HG02763 (cell line): ENCODE data around the gene ZNF746.

Experiments
- ATAC-seq: cut with Tn5 transposase; IDR thresholded peaks from one replicate; pipeline ENCODE4 v1.9.1; 2021; ENCODE audit warnings: mild to moderate bottlenecking, moderate library complexity; ENCODE audit not compliant: unreplicated experiment

The ZNF746 gene

GRCh38 chr7:149490083-149490760 lies 7.4 kb downstream of the ZNF746 start:
- ATAC-seq = no peak

DNA sequence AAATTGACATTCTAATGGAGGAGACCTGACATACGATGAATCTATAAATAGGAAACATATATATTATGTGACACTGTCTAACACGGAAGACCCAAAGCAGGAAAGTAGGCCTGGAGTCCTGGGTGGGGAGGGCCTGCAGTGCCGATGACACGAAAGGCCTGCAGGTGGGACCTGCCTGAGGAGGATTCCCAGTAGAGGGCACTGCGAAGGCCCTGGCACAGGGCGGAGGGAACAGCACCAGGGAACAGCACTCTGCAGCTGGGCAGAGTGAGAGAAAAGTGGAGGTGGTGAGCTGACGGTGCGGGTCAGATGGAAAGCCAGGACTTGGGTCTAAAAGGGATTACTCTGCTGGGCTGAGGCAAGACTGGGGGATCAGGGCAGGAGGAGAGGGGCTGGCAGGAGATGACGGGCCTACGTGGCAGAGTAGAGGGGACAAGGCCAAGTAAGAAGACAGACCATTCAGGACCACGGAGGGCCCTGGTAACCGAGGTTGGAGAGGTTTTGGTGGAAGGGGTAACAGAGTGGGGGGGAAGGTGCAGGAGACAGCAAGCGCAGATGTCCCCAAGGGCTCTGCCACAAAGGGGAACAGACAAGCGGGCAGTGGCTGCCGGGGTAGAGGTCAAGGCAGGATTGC lies 8.1 kb downstream of the ZNF746 start:
- ATAC-seq = no peak

GRCh38 chr7:149479568-149479967 lies 18.0 kb downstream of the ZNF746 start:
- no peak for ATAC-seq

DNA sequence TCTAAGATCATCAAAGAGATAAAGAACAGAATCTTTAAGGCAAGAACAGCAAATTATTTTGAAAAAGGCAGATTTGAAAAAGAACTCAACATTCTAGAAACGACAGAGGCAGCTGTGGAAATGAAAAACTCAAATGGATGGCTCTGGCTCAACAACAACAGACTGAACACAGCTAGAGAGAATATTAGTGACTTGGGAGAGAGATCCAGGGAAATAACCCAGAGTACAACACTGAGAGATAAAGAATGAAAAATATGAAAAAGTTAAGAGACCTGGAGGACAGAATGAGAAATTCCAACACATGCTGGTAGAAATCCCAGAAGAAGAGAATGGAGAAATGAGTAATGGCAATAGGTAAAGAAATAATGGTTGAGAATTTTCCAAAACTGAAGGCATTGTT lies 18.9 kb downstream of the ZNF746 start:
- ATAC-seq = no peak

DNA sequence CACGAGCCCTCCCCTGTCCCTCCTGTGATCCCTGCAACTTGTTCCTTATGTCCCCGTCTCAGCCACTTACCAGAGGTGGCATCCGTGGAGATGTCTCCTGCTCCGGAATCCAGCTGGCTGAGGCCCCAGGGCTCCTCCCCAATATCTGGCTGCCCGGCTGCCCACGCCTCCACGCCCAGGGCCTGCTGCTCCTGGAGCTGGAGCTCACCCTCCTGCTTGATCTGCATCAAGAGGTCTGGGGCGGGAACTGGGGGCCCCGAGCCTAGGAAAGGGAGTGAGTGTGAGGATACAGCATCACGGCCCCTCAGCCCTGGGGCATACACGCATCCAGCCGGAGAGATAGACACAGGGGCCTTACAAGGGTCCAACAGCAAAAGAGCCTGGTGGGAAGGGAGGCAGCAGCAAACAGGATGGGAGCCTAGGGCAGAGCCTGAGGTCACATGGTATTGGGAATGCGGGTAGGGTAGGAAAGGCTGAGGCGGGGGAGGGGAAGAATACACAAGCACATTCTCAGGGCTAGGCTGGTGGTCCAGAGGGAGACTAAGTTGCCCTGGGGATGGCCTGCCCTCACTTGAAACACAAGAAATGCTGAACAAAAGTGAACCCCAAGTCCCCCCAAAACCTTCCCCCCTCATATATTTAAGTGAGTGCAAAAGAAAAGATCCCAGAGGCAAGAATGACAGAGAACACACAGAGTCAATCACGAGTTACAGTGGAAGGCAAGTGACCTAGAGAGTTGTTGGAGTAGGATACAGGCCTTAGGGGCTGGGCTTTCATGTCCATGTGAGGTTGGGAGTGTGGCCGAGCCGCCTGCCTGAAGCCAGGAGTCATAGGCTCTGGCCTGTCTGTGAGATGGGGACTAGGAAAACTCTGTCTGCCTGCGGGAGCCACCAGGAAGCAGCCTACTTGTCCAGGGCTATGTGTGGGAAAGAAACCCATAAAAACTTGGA lies 19.8 kb downstream of the ZNF746 start:
- ATAC-seq = no peak

- no peak for ATAC-seq
These were observed 20.8 kb downstream of the ZNF746 start for GRCh38 chr7:149476791-149477190.

DNA sequence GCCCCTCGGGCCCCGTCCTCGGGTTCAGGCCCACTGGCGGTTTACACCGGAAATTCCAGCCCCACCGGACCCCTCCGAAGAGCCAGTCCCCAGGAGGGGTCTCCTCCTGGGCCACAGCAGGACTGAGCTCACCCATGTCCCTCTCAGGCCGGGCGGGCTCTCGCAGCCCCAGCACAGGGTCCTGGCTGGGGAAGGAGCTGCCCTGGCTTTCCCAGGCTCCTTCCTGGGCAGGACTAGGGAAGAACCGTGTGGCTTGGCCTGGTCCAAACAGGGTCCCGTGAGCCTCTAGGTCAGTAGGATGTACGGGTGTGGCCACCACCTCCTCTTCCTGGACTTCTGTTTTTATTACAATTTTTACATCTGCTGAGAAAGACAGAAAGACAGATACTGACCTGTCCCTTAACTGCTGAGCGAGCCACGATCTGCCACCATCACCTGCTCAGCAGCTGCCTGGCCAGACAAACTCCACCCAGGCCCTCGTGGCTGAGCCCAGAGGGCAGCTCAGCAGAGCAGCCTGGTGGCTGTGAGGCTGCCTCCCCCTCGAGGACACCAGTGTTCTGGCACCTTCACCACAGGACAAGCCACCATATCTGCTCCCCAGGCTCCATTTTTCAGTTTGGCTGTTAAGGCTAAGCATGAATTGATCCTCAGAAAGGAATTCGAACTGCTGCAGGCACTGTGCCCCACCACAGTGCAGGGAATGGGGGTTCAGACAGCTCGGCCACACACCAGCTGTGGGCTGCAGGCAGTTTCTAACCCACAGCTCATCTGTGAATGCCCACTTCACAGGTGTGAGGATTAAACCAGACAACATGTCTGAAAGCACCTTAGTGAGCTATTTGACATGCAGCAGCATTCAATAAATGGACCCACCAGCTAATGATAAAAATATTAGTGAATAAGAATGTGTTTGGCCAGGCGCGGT lies 22.2 kb downstream of the ZNF746 start:
- no peak for ATAC-seq

DNA sequence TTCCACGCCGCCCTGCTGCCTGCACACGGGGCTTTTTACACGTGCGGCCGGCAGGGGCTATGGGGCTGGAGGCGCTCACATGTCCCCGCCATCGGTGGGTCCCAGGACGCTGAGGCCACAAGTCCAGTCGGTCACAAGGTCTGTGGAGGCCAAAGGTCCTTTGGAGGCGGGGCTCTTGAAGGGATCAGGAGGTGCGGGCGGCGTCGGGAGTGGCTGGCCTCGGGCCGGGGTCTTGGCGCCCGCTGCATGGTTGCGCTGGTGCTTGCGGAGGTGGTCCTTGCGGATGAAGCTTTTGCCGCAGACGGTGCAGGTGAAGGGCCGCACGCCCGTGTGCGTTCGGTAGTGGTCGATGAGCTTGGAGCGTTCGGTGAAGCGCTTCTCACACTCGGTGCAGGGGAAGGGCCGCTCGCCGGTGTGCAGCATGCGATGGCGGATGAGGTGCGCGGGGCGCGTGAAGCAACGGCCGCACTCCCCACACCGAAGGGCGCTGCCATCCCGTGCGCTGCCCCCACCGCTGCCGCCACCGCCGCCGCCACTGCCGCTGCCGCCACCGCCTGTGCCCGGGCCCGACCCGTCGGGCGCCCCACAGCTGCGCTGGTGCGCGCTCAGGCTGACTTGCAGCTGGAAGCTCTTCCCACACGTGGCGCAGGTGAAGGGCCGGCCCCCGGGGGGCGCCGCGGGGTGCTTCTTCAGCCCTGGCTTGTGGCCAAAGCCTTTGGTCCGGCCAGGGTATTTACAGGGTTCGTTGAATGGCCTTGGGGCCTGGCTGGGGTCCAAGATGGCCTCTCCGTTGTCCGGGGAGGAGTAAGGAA lies 23.1 kb downstream of the ZNF746 start:
- no peak for ATAC-seq

- ATAC-seq = no peak
These were observed 24.4 kb downstream of the ZNF746 start for GRCh38 chr7:149473251-149473650.

GRCh38 chr7:149471289-149471953 lies 26.2 kb downstream of the ZNF746 start:
- no peak for ATAC-seq

DNA sequence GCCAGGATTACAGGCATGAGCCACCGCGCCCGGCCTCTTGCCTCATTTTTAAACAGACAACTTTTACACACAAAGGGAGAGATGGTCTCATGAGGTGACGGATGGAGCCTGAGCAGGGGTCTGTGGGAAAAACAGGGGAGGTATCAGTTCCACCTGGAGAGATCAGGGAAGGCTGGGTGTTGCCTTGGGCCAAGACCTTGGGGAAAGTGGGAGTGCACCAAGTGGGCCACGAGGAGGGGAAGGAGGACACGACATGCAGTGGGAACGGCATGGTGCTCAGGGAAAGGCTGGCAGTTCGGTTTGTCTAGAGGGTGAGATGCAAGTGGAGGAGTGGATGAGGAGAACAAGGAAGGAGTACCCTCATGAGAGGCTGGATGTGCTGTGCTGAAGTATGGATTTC lies 27.8 kb downstream of the ZNF746 start:
- ATAC-seq = no peak

- no peak for ATAC-seq
These were observed 29.4 kb downstream of the ZNF746 start for GRCh38 chr7:149468208-149468607.

DNA sequence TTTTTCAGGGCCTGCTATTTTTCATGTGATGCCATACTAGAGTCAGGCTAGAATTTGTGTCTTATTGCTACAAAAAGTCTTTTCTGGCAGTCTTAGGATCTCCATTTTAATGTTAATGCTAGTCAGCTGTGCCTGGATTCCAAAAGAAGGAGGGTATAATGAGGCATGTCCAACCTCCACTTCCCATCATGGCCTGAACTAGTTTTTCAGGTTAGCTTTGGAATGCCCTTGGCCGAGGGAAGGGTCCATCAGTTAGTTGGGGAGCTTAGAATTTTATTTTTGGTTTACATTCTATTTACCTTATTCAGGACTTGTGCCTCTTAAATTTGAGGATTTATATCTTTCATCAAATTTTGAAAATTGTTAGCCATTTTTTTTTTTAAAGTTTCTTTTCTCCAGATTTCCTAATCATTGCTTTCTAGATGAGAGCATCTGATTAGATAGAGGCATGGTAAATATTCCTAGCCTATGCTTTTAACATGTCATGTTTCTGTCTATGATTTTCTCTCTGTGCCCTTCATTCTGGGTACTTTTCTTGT lies 30.2 kb downstream of the ZNF746 start:
- no peak for ATAC-seq

- ATAC-seq = no peak
These were observed 31.2 kb downstream of the ZNF746 start for GRCh38 chr7:149466364-149466763.

DNA sequence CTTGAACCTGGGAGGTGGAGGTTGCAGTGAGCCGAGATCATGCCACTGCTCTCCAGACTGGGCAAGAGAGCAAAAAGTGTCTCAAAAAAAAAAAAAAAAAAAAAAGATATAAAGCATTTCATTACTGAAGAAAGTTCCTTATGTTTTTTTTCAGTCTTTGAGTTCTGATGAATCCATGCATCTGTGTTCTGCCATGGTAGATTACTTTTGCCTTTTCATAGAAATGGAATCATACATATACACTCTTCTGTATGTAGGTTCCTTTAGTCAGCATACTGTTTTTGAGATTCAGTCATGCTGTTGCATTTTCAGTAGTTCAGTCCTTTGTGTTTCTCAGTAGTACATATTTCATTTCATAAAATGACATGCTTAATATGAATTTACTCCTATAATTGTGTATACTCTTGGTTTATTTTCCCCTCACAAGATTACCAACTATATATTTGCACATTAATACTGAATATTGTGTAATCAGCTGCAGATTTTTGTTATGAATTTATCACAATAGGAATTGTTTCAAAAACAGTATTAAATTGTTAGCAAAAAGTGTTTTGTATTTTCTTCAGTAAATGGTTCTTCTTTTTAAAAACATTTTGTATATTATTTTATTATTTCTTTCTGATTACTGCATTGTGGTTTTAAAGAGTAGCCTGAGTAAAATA lies 34.0 kb downstream of the ZNF746 start:
- no peak for ATAC-seq

GRCh38 chr7:149462101-149462520 lies 35.5 kb downstream of the ZNF746 start:
- no peak for ATAC-seq

GRCh38 chr7:149460493-149461277 lies 36.9 kb downstream of the ZNF746 start, which contains the start of gene ZNF777:
Gene ZNF777, minus strand, starts transcription at chr7:149461062. Its CDS starts 5,040 bp downstream, at chr7:149456022.
- ATAC-seq = peak; percentile 97
